GM12878 (cell line): ENCODE results near the gene RMND1. TPM values are rescaled to one million over a fixed set of nuclear protein-coding genes. Genes with fewer than 3 reads are reported as not detected.

Experiments
- ATAC-seq: fragments of 200-7000 bp; cut with Tn5 transposase; 3 replicates; pipeline ENCODE4 v1.9.1; 2020; ENCODE audit warnings: mild to moderate bottlenecking, moderate library complexity
- BruUV-seq: library from RNA; stranded (reverse); fragments of 400-500 nt; replicated peaks from 2 replicates; lab custom pipeline; 2021; lab: Mats Ljungman, UMichigan
- CTCF ChIA-PET: fragments of 300-600 bp; sonication (Branson Sonifier 250); formaldehyde crosslinking; extraction: SDS; loops from one replicate; lab custom pipeline; 2021; ENCODE audit warnings: inconsistent platforms; lab: Yijun Ruan, JAX
- POLR2A ChIA-PET: fragments of 350-600 bp; formaldehyde crosslinking; extraction: SDS; loops from one replicate; lab custom pipeline; 2021; ENCODE audit warnings: inconsistent platforms; lab: Charles Lee
- RAD21 ChIA-PET: fragments of 300-600 bp; sonication (Branson Sonifier 250); formaldehyde crosslinking; loops from one replicate; lab custom pipeline; 2023; ENCODE audit warnings: antibody characterized with exemption; ENCODE audit not compliant: unreplicated experiment; lab: Charles Lee
- SMC1A ChIA-PET: fragments of 300-600 bp; sonication (Branson Sonifier 250); formaldehyde crosslinking; loops from one replicate; lab custom pipeline; 2023; ENCODE audit not compliant: unreplicated experiment, uncharacterized antibody; lab: Charles Lee
- DNase-seq: peaks from one replicate; pipeline ENCODE4 v3.0.0-alpha.2; 2011; ENCODE audit warnings: low read depth, low spot score
- FAIRE-seq: peaks from 3 replicates; lab custom pipeline; 2011; peaks lifted over from hg19 to GRCh38; lab: Jason Lieb, UNC
- H2AFZ ChIP-seq: 2 replicates; pipeline ENCODE4 v1.6.0; 2011; ENCODE audit warnings: low read depth, low read length, control low read depth; ENCODE audit not compliant: control insufficient read depth
- H3K27ac ChIP-seq: 2 replicates; pipeline ENCODE4 v1.5.1; 2011; ENCODE audit warnings: control low read depth; ENCODE audit not compliant: control insufficient read depth, insufficient read depth
- H3K27me3 ChIP-seq, 2 experiments: replicated peaks in 1 of 2; 2 replicates each; pipeline versions ENCODE4 v1.6.0 to v1.6.1; 2011; ENCODE audit warnings: low read length in 1 of 2; ENCODE audit not compliant: control insufficient read depth in 2 of 2, insufficient read depth in 2 of 2
- H3K36me3 ChIP-seq, 2 experiments: 2 replicates each; pipeline ENCODE4 v1.5.1; 2011; ENCODE audit warnings: low read length in 1 of 2; ENCODE audit not compliant: control insufficient read depth in 2 of 2, insufficient read depth in 2 of 2
- H3K4me1 ChIP-seq: 2 replicates; pipeline ENCODE4 v1.6.1; 2011; ENCODE audit warnings: mild to moderate bottlenecking, low read length, moderate library complexity, mixed read lengths; ENCODE audit not compliant: control insufficient read depth, insufficient read depth
- H3K4me2 ChIP-seq: 2 replicates; pipeline ENCODE4 v1.6.0; 2011; ENCODE audit warnings: control low read depth; ENCODE audit not compliant: control insufficient read depth, insufficient read depth
- H3K4me3 ChIP-seq: fragments of 200-600 bp; sonication (generic); 2 replicates; pipeline ENCODE4 v1.5.1; 2016
- H3K79me2 ChIP-seq: 2 replicates; pipeline ENCODE4 v1.6.0; 2011; ENCODE audit warnings: low read length; ENCODE audit not compliant: control insufficient read depth, insufficient read depth
- H3K9ac ChIP-seq: 2 replicates; pipeline ENCODE4 v1.8.0; 2011; ENCODE audit warnings: low read length, control low read depth, mixed read lengths; ENCODE audit not compliant: control insufficient read depth, insufficient read depth
- H3K9me3 ChIP-seq: replicated peaks from 3 replicates; pipeline ENCODE4 v1.5.1; 2011; ENCODE audit warnings: mild to moderate bottlenecking, low read length; ENCODE audit not compliant: control insufficient read depth, insufficient read depth
- H4K20me1 ChIP-seq: 2 replicates; pipeline ENCODE4 v1.6.0; 2011; ENCODE audit not compliant: control insufficient read depth, insufficient read depth
- ATF2 ChIP-seq: IDR thresholded peaks from 2 replicates; pipeline ENCODE4 v1.6.1; 2012; ENCODE audit warnings: low read length, inconsistent platforms
- CHD1 ChIP-seq: IDR thresholded peaks from 2 replicates; pipeline ENCODE4 v1.6.1; 2012; ENCODE audit warnings: low read depth, low read length, improper control_type of control experiment
- CHD4 ChIP-seq: fragments of 200-600 bp; sonication (generic); IDR thresholded peaks from 2 replicates; pipeline ENCODE4 v1.6.1; 2016; ENCODE audit warnings: mild to moderate bottlenecking
- CREB1 ChIP-seq: IDR thresholded peaks from 2 replicates; pipeline ENCODE4 v1.6.1; 2012; ENCODE audit warnings: low read depth, mild to moderate bottlenecking, inconsistent platforms
- SMC3 ChIP-seq: IDR thresholded peaks from 2 replicates; pipeline ENCODE4 v1.6.1; 2011; ENCODE audit warnings: low read length, improper control_type of control experiment, borderline replicate concordance
- SUPT20H ChIP-seq: IDR thresholded peaks from 2 replicates; pipeline ENCODE4 v1.6.1; 2011; ENCODE audit warnings: low read depth, mild to moderate bottlenecking, low read length, moderate library complexity, borderline replicate concordance; ENCODE audit not compliant: control insufficient read depth
- TCF3 ChIP-seq: IDR thresholded peaks from 2 replicates; pipeline ENCODE4 v1.6.1; 2012; ENCODE audit warnings: low read depth, mild to moderate bottlenecking, low read length, borderline replicate concordance; ENCODE audit not compliant: insufficient read depth
- ZBED1 ChIP-seq: IDR thresholded peaks from 2 replicates; pipeline ENCODE4 v1.6.1; 2016; ENCODE audit warnings: borderline replicate concordance
- ZNF24 ChIP-seq: fragments of 450-650 bp; IDR thresholded peaks from 2 replicates; pipeline ENCODE4 v1.6.1; 2017; ENCODE audit warnings: antibody characterized with exemption, mild to moderate bottlenecking
- WGBS: methylation state at CpG from one replicate; pipeline ENCODE4 v1.1.6; 2016; ENCODE audit warnings: low lambda C conversion rate; ENCODE audit not compliant: insufficient replicate concordance, insufficient coverage; ENCODE audit errors: missing lambda C conversion rate; 5-methylcytosine and 5-hydroxymethylcytosine counted together
- in situ Hi-C: fragments of 300-500 bp; cut with MboI; formaldehyde crosslinking; loops from 9 replicates; pipeline ENCODE4 v1.14.3; 2018; ENCODE audit warnings: mixed read lengths
- intact Hi-C: fragments of 100-400 bp; cut with micrococcal nuclease; formaldehyde crosslinking; loops from one replicate; pipeline ENCODE4 v1.14.2; 2022; ENCODE audit not compliant: unreplicated experiment
- polyA plus RNA-seq, 11 experiments: library from polyadenylated mRNA; depleted of rRNA in 4 of 11; unstranded in 6 of 11; stranded (reverse) in 5 of 11; fragments of >200 nt; fragmentation: Nextera tagmentation in 4 of 11; fragmentation: Illumina TruSeq in 1 of 11; extraction: Ambion mirVana in 4 of 11; extraction: Trizol in 1 of 11; gene quantifications; 1 replicate in 1 of 11; 2 replicates in 10 of 11; pipeline versions ENCODE4 v1.2.1 to v1.2.3, GENCODE V29; 2011 to 2016; ENCODE audit warnings: inconsistent platforms in 2 of 11, missing spikeins in 2 of 11, low read depth in 1 of 11
- total RNA-seq, 4 experiments: library from RNA; depleted of rRNA in 3 of 4; stranded (reverse); fragments of >200 nt in 3 of 4; fragmentation: Illumina TruSeq in 1 of 4; extraction: Trizol in 1 of 4; gene quantifications; 2 replicates each; pipeline versions ENCODE4 v1.2.1 to v1.2.3, GENCODE V29; 2013 to 2021
- TF ChIP-seq, protein P1 (sequence below): fragments of 450-650 bp; IDR thresholded peaks from 2 replicates; pipeline ENCODE4 v1.6.1; 2017; ENCODE audit warnings: mild to moderate bottlenecking, moderate library complexity

RMND1 gene
- total and polyA plus RNA-seq, 10 of the 15 experiments (the other 5 are each of a cell fraction or from before 2014, with no cell fraction given), result 15.9 to 34.5 (median 21.4) TPM

DNA sequence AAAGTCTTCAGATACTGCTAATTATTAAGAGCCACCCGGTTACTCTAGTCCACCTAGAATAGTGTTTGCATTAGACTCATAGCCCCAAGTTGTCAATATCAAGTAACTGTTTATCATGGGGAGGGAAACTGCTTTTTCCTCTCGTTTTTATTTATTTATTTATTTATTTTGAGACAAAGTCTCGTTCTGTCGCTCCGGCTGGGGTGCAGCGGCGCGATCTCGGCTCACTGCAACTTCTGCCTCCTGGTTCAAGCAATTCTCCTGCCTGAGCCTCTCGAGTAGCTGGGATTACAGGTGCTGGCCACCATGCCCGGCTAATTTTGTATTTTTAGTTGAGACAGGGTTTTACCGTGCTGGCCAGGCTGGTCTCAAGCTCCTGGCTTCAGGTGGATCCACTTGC is 25.8 kb upstream of the RMND1 start:
- POLR2A ChIA-PET, result no interaction called here
- no peak overlapping the region for H3K4me3 ChIP-seq
- FAIRE-seq (no peak), DNase-seq (no peak), ATAC-seq (no peak)
- H3K36me3 ChIP-seq, result no peaks in the 10 kb centered on the region
- no TSS peak for BruUV-seq
- in situ Hi-C loops (no loop called here), intact Hi-C loops (loop anchor here (5.0 kb wide), 1 partner anchor 35 kb away; no protein-coding TSS in a partner anchor)
- TF ChIP-seq CHD4 (no peak), ATF2 (no peak), SMC3 (no peak), ZNF24 (no peak), ZBED1 (no peak), SUPT20H (no peak), CREB1 (no peak), CHD1 (no peak), TCF3 (no peak)
- TF ChIP-seq, protein P1, sequence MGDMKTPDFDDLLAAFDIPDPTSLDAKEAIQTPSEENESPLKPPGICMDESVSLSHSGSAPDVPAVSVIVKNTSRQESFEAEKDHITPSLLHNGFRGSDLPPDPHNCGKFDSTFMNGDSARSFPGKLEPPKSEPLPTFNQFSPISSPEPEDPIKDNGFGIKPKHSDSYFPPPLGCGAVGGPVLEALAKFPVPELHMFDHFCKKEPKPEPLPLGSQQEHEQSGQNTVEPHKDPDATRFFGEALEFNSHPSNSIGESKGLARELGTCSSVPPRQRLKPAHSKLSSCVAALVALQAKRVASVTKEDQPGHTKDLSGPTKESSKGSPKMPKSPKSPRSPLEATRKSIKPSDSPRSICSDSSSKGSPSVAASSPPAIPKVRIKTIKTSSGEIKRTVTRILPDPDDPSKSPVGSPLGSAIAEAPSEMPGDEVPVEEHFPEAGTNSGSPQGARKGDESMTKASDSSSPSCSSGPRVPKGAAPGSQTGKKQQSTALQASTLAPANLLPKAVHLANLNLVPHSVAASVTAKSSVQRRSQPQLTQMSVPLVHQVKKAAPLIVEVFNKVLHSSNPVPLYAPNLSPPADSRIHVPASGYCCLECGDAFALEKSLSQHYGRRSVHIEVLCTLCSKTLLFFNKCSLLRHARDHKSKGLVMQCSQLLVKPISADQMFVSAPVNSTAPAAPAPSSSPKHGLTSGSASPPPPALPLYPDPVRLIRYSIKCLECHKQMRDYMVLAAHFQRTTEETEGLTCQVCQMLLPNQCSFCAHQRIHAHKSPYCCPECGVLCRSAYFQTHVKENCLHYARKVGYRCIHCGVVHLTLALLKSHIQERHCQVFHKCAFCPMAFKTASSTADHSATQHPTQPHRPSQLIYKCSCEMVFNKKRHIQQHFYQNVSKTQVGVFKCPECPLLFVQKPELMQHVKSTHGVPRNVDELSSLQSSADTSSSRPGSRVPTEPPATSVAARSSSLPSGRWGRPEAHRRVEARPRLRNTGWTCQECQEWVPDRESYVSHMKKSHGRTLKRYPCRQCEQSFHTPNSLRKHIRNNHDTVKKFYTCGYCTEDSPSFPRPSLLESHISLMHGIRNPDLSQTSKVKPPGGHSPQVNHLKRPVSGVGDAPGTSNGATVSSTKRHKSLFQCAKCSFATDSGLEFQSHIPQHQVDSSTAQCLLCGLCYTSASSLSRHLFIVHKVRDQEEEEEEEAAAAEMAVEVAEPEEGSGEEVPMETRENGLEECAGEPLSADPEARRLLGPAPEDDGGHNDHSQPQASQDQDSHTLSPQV, result no peak
- SMC1A ChIA-PET, result interaction anchor here (0.9 kb wide), 1 partner anchor 26 kb away, joined by 3 read pairs; the partner anchor contains the start of gene RMND1
- RAD21 ChIA-PET, result no interaction called here
- CTCF ChIA-PET, result interaction anchor here (3.7 kb wide), 1 partner anchor 37 kb away, joined by 18 read pairs; no protein-coding TSS in a partner anchor
- H3K79me2 ChIP-seq, result no peaks in the 10 kb centered on the region
- WGBS, result 87% methylated on average over 12 of the region's 12 CpGs
- no peaks in the 10 kb centered on the region for H3K27me3 ChIP-seq
- H3K4me1 ChIP-seq, result no peaks in the 10 kb centered on the region; the same call in 1 of the 2 replicates
- H3K4me2 ChIP-seq, result no peak overlapping the region
- H2AFZ ChIP-seq, result no peak overlapping the region
- no peaks in the 10 kb centered on the region for H3K9me3 ChIP-seq
- H4K20me1 ChIP-seq, result no peaks in the 10 kb centered on the region
- H3K27ac ChIP-seq, result no peak overlapping the region
- H3K9ac ChIP-seq, result no peak overlapping the region
